DND-41 (cell line): ENCODE measurements around the gene PES1.

ENCODE experiments used
- ATAC-seq: fragments of 200-7000 bp; cut with Tn5 transposase; 3 replicates; pipeline ENCODE4 v1.9.1; 2021; ENCODE audit warnings: low read depth; ENCODE audit not compliant: insufficient read depth
- DNase-seq: peaks from one replicate; pipeline ENCODE4 v3.0.0-alpha.2; 2020
- H2AFZ ChIP-seq: 2 replicates; pipeline ENCODE4 v1.6.0; 2012; ENCODE audit warnings: low read depth, low read length
- H3K27ac ChIP-seq: 2 replicates; pipeline ENCODE4 v1.5.1; 2012; ENCODE audit warnings: low read length, inconsistent platforms
- H3K27me3 ChIP-seq: fragments of 200-600 bp; sonication (generic); 2 replicates; pipeline ENCODE4 v1.6.0; 2012; ENCODE audit warnings: low read length, mild to moderate bottlenecking, inconsistent platforms; ENCODE audit not compliant: insufficient read depth, poor library complexity
- H3K36me3 ChIP-seq: 2 replicates; pipeline ENCODE4 v1.5.1; 2012; ENCODE audit warnings: low read length, inconsistent platforms; ENCODE audit not compliant: insufficient read depth
- H3K4me1 ChIP-seq: 2 replicates; pipeline ENCODE4 v1.5.1; 2012; ENCODE audit warnings: mild to moderate bottlenecking, low read length; ENCODE audit not compliant: insufficient read depth
- H3K4me2 ChIP-seq: 2 replicates; pipeline ENCODE4 v1.6.0; 2012; ENCODE audit warnings: mild to moderate bottlenecking, moderate library complexity, low read length, inconsistent platforms; ENCODE audit not compliant: insufficient read depth
- H3K4me3 ChIP-seq, 2 experiments: fragments of 200-600 bp in 1 of 2; shearing (Covaris generic) in 1 of 2; 2 replicates each; pipeline ENCODE4 v1.5.1; 2012 to 2016; ENCODE audit warnings: inconsistent platforms in 2 of 2, low read length in 2 of 2, mild to moderate bottlenecking in 2 of 2, low read depth in 1 of 2, moderate library complexity in 1 of 2
- H3K79me2 ChIP-seq: 2 replicates; pipeline ENCODE4 v1.6.0; 2012; ENCODE audit warnings: low read length, inconsistent platforms; ENCODE audit not compliant: insufficient read depth
- H3K9ac ChIP-seq: 2 replicates; pipeline ENCODE4 v1.6.0; 2012; ENCODE audit warnings: low read depth, mild to moderate bottlenecking, inconsistent platforms, low read length, moderate library complexity
- H3K9me3 ChIP-seq: 2 replicates; pipeline ENCODE4 v1.5.1; 2012; ENCODE audit warnings: low read length, moderate library complexity, mild to moderate bottlenecking, inconsistent platforms; ENCODE audit not compliant: insufficient read depth, severe bottlenecking
- H4K20me1 ChIP-seq: 2 replicates; pipeline ENCODE4 v1.6.0; 2012; ENCODE audit warnings: low read length; ENCODE audit not compliant: insufficient read depth
- CTCF ChIP-seq: IDR thresholded peaks from 2 replicates; pipeline ENCODE4 v1.5.1; 2012; ENCODE audit warnings: borderline replicate concordance, low read length, moderate library complexity, mild to moderate bottlenecking; ENCODE audit not compliant: poor library complexity, severe bottlenecking; ENCODE audit errors: extremely low read depth
- EZH2 ChIP-seq: IDR thresholded peaks from 3 replicates; pipeline ENCODE4 v1.6.1; 2012; ENCODE audit warnings: borderline replicate concordance, low read depth, mild to moderate bottlenecking, moderate library complexity, low read length, inconsistent platforms; ENCODE audit not compliant: severe bottlenecking

PES1 gene

GRCh38 chr22:30531651-30532608 lies 59.8 kb downstream of the PES1 start:
- TF ChIP-seq CTCF: no peak
- no peak for TF ChIP-seq EZH2
- no peak for ATAC-seq

GRCh38 chr22:30526656-30527055 lies 65.1 kb downstream of the PES1 start:
- no peaks in the 10 kb centered on the region for H3K36me3 ChIP-seq
- H3K4me2 ChIP-seq: no peak overlapping the region
- H3K4me1 ChIP-seq: no peaks in the 10 kb centered on the region
- H3K27ac ChIP-seq: no peak overlapping the region
- DNase-seq (no peak), ATAC-seq (no peak)
- peaks cover 7% of the 10 kb centered on the region for H3K27me3 ChIP-seq
- H3K4me3 ChIP-seq: no peak overlapping the region
- H3K9me3 ChIP-seq: no peaks in the 10 kb centered on the region
- TF ChIP-seq CTCF (no peak), EZH2 (no peak)
- no peaks in the 10 kb centered on the region for H4K20me1 ChIP-seq
- H3K79me2 ChIP-seq: no peaks in the 10 kb centered on the region
- no peak overlapping the region for H3K9ac ChIP-seq
- no peak overlapping the region for H2AFZ ChIP-seq

More at GRCh38 chr22:30531651-30532608, 59.8 kb downstream of the PES1 start:
- Histone ChIP-seq H3K4me1 (no peaks in the 10 kb centered on the region), H3K9ac (no peak overlapping the region), H3K79me2 (no peaks in the 10 kb centered on the region), H3K4me3 (no peak overlapping the region), H3K9me3 (no peaks in the 10 kb centered on the region), H4K20me1 (no peaks in the 10 kb centered on the region), H3K27me3 (no peaks in the 10 kb centered on the region), H3K4me2 (no peak overlapping the region), H3K36me3 (no peaks in the 10 kb centered on the region), H2AFZ (no peak overlapping the region), H3K27ac (no peak overlapping the region)
- no peak for DNase-seq
